HL-60 (cell line): ENCODE results near the gene BCAS3.

Experiments used
- DNase-seq, 2 experiments: peaks; one replicate each; pipeline ENCODE4 v3.0.0-alpha.2; 2010 to 2020; ENCODE audit warnings: low read depth in 1 of 2, low spot score in 1 of 2
- H3K27ac ChIP-seq: fragments of 250-450 bp; sonication (Bioruptor Pico); replicated peaks from 2 replicates; pipeline ENCODE4 v1.5.1; 2020; ENCODE audit warnings: mild to moderate bottlenecking, moderate library complexity
- H3K27me3 ChIP-seq: fragments of 250-450 bp; sonication (Bioruptor Pico); 2 replicates; pipeline ENCODE4 v1.5.1; 2021; ENCODE audit warnings: mild to moderate bottlenecking, moderate library complexity; ENCODE audit not compliant: insufficient read depth, poor library complexity, severe bottlenecking
- H3K4me3 ChIP-seq: replicated peaks from 2 replicates; pipeline ENCODE4 v1.5.1; 2011; ENCODE audit warnings: mild to moderate bottlenecking, control low read depth, low read length; ENCODE audit not compliant: insufficient read depth
- GABPA ChIP-seq: IDR thresholded peaks from 2 replicates; pipeline ENCODE4 v1.6.1; 2012; ENCODE audit warnings: low read depth
- POLR2AphosphoS5 ChIP-seq: IDR thresholded peaks from 2 replicates; pipeline ENCODE4 v1.6.1; 2012; ENCODE audit warnings: low read depth
- SPI1 ChIP-seq: IDR thresholded peaks from 2 replicates; pipeline ENCODE4 v1.6.1; 2012; ENCODE audit warnings: low read depth, mild to moderate bottlenecking, borderline replicate concordance
- TF ChIP-seq, protein P1 (sequence below): IDR thresholded peaks from one replicate; pipeline ENCODE4 v1.5.1; 2011; ENCODE audit warnings: low read length, control low read depth, inconsistent platforms; ENCODE audit not compliant: insufficient read depth
- TF ChIP-seq, protein P2 (sequence below): IDR thresholded peaks from 2 replicates; pipeline ENCODE4 v1.6.1; 2012; ENCODE audit warnings: low read depth; ENCODE audit not compliant: insufficient replicate concordance

Gene BCAS3

DNA sequence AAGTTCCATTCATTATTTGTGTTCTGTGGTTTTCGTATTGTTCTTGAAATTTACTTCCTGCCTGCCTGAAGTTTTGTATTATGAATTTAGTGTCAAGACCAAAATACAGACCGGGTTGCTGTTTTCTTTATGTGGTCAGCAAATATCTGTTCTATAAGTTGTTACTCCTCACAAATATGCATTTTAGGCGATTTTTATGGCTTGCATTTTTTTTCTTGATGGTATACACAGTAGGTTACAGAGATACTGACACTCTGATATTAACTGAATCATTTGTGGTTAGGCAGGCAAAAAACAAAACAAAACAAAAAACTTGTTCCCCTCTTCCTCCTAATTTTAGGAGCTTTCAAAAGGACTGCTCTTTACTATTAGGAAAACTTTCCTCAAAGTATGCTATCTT lies 52.6 kb downstream of the BCAS3 start:
- H3K4me3 ChIP-seq: no peak overlapping the region
- no peak for DNase-seq
- TF ChIP-seq, protein P1, sequence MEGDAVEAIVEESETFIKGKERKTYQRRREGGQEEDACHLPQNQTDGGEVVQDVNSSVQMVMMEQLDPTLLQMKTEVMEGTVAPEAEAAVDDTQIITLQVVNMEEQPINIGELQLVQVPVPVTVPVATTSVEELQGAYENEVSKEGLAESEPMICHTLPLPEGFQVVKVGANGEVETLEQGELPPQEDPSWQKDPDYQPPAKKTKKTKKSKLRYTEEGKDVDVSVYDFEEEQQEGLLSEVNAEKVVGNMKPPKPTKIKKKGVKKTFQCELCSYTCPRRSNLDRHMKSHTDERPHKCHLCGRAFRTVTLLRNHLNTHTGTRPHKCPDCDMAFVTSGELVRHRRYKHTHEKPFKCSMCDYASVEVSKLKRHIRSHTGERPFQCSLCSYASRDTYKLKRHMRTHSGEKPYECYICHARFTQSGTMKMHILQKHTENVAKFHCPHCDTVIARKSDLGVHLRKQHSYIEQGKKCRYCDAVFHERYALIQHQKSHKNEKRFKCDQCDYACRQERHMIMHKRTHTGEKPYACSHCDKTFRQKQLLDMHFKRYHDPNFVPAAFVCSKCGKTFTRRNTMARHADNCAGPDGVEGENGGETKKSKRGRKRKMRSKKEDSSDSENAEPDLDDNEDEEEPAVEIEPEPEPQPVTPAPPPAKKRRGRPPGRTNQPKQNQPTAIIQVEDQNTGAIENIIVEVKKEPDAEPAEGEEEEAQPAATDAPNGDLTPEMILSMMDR: no peak
- TF ChIP-seq POLR2AphosphoS5: no peak
- TF ChIP-seq, protein P2, sequence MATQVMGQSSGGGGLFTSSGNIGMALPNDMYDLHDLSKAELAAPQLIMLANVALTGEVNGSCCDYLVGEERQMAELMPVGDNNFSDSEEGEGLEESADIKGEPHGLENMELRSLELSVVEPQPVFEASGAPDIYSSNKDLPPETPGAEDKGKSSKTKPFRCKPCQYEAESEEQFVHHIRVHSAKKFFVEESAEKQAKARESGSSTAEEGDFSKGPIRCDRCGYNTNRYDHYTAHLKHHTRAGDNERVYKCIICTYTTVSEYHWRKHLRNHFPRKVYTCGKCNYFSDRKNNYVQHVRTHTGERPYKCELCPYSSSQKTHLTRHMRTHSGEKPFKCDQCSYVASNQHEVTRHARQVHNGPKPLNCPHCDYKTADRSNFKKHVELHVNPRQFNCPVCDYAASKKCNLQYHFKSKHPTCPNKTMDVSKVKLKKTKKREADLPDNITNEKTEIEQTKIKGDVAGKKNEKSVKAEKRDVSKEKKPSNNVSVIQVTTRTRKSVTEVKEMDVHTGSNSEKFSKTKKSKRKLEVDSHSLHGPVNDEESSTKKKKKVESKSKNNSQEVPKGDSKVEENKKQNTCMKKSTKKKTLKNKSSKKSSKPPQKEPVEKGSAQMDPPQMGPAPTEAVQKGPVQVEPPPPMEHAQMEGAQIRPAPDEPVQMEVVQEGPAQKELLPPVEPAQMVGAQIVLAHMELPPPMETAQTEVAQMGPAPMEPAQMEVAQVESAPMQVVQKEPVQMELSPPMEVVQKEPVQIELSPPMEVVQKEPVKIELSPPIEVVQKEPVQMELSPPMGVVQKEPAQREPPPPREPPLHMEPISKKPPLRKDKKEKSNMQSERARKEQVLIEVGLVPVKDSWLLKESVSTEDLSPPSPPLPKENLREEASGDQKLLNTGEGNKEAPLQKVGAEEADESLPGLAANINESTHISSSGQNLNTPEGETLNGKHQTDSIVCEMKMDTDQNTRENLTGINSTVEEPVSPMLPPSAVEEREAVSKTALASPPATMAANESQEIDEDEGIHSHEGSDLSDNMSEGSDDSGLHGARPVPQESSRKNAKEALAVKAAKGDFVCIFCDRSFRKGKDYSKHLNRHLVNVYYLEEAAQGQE: no peak
- TF ChIP-seq GABPA: no peak
- TF ChIP-seq SPI1: no peak
- H3K27ac ChIP-seq: no peak overlapping the region; the same call in 1 of the 2 replicates
- H3K27me3 ChIP-seq: no peaks in the 10 kb centered on the region

DNA sequence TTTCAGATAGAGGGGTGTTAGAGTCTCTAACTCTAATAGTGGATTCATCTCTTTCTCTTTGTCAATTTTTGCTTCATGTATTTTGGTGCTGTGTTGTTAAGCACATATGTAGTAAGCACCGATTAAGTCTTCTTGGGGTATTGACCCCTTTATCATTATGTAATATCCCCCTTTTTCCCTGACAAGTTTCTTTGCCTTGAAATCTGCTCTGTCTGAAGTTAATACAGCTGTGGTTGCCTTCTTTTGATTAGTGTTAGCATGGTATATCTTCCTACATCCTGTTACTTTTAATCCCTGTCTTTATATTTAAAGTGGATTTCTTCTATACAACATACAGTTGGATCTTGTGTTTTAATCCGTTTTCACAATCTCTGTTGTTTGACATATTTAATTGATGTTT lies 60.6 kb downstream of the BCAS3 start:
- no peaks in the 10 kb centered on the region for H3K27me3 ChIP-seq
- no peak for DNase-seq
- TF ChIP-seq SPI1 (no peak), GABPA (no peak), POLR2AphosphoS5 (no peak)
- TF ChIP-seq, protein P2: no peak
- TF ChIP-seq, protein P1: no peak
- H3K4me3 ChIP-seq: no peak overlapping the region
- no peak overlapping the region for H3K27ac ChIP-seq

DNA sequence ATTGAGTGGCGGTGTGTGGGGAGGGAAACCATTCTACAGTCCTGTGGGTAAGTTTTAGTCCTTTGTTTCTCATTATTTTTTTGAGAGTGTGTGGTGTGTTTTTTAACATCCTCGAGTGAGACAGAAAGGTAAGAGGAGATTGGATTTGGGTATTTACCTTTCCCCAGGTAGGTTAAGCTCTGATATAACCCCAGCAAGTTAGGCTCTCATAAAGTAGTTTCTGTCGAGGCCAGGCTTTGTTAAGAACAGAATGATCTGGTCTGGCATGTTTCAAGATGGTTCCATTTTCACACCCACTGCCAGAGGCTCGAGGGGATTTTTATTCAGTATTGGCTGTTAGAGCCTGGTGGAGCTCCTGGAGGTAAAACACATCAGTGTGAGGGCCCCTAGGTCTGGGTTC lies 62.9 kb downstream of the BCAS3 start:
- Histone ChIP-seq H3K27me3 (no peaks in the 10 kb centered on the region), H3K4me3 (no peak overlapping the region), H3K27ac (no peak overlapping the region)
- TF ChIP-seq SPI1 (no peak), GABPA (no peak), POLR2AphosphoS5 (no peak)
- TF ChIP-seq, protein P1: no peak
- TF ChIP-seq, protein P2: no peak
- no peak for DNase-seq
